ENCODE results near the gene TSGA10.
"Not testable (repeated sequence)": the region's sequence is repeated elsewhere in the genome, so short reads cannot be mapped to it uniquely, and the experiment has no call there.

The TSGA10 gene

DNA sequence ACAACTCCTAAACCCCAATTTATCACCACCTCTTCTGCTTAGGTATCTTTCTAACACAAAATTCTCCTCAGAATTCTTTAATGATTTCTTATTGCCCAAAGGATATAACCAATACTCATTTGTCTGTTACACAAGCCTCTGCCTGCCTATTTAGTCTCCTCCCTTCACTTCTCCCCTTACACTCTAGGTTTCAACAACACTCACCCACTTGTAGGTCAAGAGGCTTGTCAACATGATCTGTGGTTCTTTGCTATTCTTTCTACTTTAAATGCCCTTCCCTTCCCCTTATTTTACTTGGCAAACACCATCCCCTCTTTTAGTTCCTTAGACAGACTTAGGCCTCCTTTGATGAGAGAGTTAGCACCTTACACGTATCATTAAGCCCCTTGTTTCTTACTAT, 82.2 kb downstream of the TSGA10 start:
- no peak for DNase-seq (ENCODE audit: low spot score)

DNA sequence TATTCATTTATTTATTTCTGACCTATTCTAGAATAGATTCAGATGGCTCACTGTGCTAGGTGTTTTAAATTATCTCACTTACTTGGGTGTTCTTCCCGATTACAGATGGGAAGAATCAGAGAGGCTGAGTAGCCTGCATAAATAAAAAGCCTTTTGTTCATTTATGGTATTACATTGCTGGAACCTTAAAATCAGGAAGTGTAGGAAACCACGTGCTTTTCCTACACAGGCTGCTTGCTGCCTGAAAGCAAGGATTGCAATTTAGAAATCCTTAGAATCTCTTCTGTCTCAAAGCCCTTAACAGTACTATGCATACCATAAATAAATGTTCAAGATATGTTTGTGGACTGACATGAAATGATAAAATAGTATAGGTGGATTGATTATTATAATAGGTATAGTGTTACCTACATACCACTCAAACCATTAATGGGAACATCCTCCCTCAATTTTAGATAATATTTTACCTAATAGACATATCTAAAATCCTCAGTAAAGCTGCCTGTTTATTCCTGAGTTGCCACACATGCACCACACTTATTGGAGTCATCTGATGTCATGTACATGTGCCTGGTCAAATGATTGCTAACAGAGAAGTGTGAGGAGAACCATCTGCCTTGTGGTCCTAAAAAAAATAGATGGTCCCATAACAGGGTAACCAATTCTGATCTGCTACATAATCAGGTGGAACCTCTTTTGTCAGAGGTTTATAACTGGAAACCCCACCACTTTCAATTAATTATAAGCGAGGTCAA, 86.7 kb downstream of the TSGA10 start:
- peak; percentile 7 for DNase-seq (ENCODE audit: low spot score)

- peak; percentile 76 for DNase-seq (ENCODE audit: low spot score)
These were observed 88.4 kb downstream of the TSGA10 start for GRCh38 chr2:99066075-99066958.

- not testable (repeated sequence) for DNase-seq (ENCODE audit: low spot score)
These were observed 105.6 kb downstream of the TSGA10 start for GRCh38 chr2:99049187-99049586.

DNA sequence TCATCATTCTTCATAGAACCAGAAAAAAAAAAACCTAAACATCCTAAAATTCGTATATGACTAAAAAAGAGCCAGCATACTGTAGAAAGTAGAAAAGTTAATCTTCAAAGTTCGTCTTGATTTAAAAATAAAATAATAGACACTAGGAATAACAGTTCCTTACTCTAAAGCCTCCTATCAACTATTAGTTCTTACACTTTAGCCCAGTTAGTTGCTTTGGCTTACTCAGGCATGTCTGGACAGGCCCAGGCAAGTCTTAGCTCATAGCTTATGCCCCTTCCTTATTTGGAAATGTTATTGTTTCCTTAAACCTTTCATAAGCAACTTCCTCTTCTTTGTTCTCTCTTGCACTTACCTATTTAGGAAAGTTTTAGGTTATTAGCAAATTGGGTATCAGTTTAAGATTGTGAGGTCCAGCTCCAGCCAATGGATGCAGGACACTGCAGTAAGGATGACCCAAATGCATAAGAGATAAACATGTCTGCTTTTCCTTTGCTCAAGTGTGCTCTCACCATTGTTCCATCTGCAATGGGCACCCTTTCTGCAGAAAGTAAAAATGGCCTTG, 113.9 kb downstream of the TSGA10 start:
- DNase-seq (ENCODE audit: low spot score): not testable (repeated sequence)

GRCh38 chr2:99035920-99036319, 118.8 kb downstream of the TSGA10 start:
- no peak for DNase-seq (ENCODE audit: low spot score)

DNA sequence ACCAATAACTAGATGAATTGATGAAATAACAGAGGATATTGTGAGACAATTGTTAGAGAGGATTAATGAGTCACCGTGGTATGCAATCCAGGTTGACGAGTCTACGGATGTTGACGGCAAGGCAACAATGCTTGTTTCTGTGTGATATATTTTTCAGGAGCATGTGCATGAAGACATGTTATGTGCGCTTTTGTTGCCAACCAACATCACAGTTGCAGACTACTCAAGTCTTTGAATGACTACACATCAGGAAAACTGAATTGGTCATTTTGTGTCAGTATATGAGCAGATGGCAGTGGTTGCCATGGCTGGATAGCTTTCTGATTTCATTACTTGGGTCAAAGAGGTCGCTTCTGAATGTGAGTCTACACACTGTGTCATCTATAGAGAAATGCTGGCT, 122.0 kb downstream of the TSGA10 start:
- DNase-seq (ENCODE audit: low spot score): no peak

GRCh38 chr2:99032001-99032400, 122.7 kb downstream of the TSGA10 start:
- DNase-seq (ENCODE audit: low spot score): no peak

- DNase-seq (ENCODE audit: low spot score): no peak
These were observed 123.3 kb downstream of the TSGA10 start for GRCh38 chr2:99031481-99031880.

DNA sequence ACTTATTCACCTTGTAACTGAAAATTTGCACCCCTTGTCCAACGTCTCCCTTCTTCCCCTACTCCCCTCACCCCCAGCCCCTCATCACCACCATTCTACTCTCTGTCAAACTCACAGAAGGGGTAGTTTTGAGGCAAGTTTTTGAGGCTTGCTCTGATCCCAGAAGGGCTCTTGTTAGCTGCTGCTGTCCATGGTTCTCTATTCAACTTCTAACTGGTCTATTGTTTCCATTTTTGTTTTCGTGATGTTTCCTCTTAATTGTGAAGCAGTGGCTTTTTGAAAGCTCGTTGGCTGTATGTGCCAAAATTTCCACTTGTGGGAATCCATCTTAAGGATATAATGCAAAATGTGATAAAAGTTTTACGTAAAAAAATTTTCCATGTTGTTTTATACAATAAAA, 126.2 kb downstream of the TSGA10 start:
- no peak for DNase-seq (ENCODE audit: low spot score)

DNA sequence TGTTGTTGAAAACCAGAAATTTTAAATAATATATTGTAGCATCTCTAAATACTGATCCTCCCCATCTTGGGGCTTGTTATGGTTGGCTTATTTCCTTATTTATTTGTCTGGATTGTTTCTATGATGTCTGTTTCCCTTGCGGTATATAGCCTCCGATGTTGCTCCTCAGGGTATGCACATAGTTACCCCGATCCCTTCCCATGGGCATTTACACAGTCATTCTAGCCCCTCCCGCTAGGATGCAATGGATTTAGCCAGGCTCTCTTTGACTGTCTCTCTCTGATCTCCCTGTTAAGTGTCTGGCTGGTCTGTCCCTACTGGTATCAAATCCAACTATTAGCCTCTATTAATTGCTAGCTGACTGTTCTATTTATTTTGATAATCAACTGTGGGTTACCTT, 126.9 kb downstream of the TSGA10 start:
- no peak for DNase-seq (ENCODE audit: low spot score)

GRCh38 chr2:99000708-99001107, 154.0 kb downstream of the TSGA10 start:
- DNase-seq (ENCODE audit: low spot score): no peak

- DNase-seq (ENCODE audit: low spot score): not testable (repeated sequence)
These were observed 166.0 kb downstream of the TSGA10 start for GRCh38 chr2:98988695-98989094.

GRCh38 chr2:98985905-98986666, 168.7 kb downstream of the TSGA10 start:
- no peak for DNase-seq (ENCODE audit: low spot score)

DNA sequence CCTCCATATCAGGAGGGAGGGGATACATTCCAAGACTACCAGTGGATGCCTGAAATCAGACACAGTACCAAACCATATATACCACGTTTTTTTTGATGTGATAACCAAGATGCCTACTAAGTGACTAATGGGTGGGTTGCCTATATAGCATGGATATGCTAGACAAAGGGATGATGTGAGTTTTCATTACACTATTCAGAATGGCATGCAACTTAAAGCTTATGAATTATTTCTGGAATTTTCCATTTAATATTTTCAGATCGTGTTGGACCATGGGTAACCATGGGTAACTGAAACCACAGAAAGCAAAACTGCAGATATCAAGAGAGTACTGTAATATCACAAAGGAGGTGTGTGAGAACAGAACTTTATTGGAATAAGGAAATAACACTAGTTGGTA, 179.1 kb downstream of the TSGA10 start:
- no peak for DNase-seq (ENCODE audit: low spot score)

DNA sequence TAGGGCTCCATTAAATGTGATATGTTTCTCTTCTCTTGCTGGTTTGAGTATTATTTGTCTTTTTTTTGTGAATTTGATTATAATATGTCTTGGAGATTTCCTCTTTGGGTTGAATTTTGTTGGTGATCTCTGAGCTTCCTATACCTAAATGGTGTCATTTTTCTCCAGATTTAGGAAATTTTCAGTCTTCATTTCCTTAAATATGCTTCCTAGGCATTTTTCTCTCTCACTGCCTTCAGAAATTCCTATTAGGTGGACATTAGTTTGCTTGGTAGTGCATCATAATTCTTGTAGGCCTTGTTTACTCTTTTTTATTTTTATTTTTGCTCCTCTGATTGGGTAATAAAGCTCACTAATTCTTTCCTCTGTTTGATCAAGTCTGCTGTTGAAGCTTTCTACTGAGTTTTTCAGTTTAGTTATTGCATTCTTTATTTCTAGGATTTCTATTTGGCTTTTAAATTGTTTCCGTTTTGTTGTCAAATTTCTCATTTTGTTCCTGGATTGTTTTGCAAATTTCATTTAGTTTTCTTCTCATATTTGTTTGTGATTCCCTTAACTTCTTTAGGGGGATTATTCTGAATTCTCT, 182.1 kb downstream of the TSGA10 start:
- no peak for DNase-seq (ENCODE audit: low spot score)

- no peak for DNase-seq (ENCODE audit: low spot score)
These were observed 194.8 kb downstream of the TSGA10 start for GRCh38 chr2:98959810-98960507.

GRCh38 chr2:98952966-98953365, 201.8 kb downstream of the TSGA10 start:
- DNase-seq (ENCODE audit: low spot score): no peak

GRCh38 chr2:98948956-98949739, 205.6 kb downstream of the TSGA10 start:
- no peak for DNase-seq (ENCODE audit: low spot score)

DNA sequence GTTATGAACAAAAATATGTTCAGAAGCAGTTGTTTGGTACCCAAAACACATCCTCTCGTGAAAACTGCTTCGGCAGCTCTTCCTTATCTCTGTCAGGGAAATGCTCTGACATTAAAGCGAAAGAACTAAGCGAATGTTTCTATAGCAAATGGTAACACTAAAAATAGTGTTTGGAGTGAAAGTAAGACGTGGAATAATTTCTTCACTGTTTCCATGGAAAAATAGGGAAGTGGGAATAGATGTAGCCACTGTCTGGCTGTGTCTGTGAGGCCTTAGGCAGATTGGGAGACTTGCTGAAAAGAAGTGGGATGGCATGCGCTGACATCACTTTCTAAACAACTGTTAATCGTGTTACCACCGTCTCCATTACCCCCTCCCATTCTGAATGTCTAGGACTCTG, 207.2 kb downstream of the TSGA10 start:
- no peak for DNase-seq (ENCODE audit: low spot score)
